Caco-2 (cell line): ENCODE results near the gene POMZP3. TPM values are rescaled to one million over a fixed set of nuclear protein-coding genes. Genes with fewer than 3 reads are reported as not detected.
A peak's percentile ranks its signal among the peaks of the same experiment; 100 is the strongest.
"Not testable (repeated sequence)": the region's sequence is repeated elsewhere in the genome, so short reads cannot be mapped to it uniquely, and the experiment has no call there.

Experiments
- BruUV-seq: library from RNA; stranded (reverse); fragments of 400-500 nt; replicated peaks from 2 replicates; lab custom pipeline; 2021; lab: Mats Ljungman, UMichigan
- CTCF ChIA-PET: fragments of 300-600 bp; sonication (Branson Sonifier 250); formaldehyde crosslinking; loops from one replicate; lab custom pipeline; 2022; ENCODE audit warnings: antibody characterized with exemption; lab: Charles Lee
- POLR2A ChIA-PET: fragments of 300-600 bp; sonication (Branson Sonifier 250); formaldehyde crosslinking; loops from one replicate; lab custom pipeline; 2022; ENCODE audit warnings: antibody characterized with exemption; lab: Charles Lee
- DNase-seq, 2 experiments: peaks; one replicate each; pipeline versions ENCODE4 v3.0.0 to v3.0.0-alpha.2; 2020 to 2022
- H3K27me3 ChIP-seq: replicated peaks from 2 replicates; pipeline ENCODE4 v1.6.0; 2011; ENCODE audit warnings: low read length; ENCODE audit not compliant: control insufficient read depth, insufficient read depth
- H3K36me3 ChIP-seq: 2 replicates; pipeline ENCODE4 v1.5.1; 2011; ENCODE audit warnings: low read length; ENCODE audit not compliant: control insufficient read depth, insufficient read depth
- H3K4me1 ChIP-seq: fragments of 250-450 bp; sonication (Bioruptor Pico); 2 replicates; pipeline ENCODE4 v1.5.1; 2020; ENCODE audit warnings: mild to moderate bottlenecking
- H3K4me3 ChIP-seq: 2 replicates; pipeline ENCODE4 v1.5.1; 2011; ENCODE audit warnings: low read depth, mild to moderate bottlenecking, control low read depth, low read length
- H3K9me3 ChIP-seq: fragments of 250-450 bp; sonication (Bioruptor Pico); 2 replicates; pipeline ENCODE4 v1.5.1; 2020; ENCODE audit warnings: mild to moderate bottlenecking, moderate library complexity
- H3K27ac Mint-ChIP-seq: one replicate; pipeline ENCODE4 v1.8.0; 2022; ENCODE audit warnings: mixed read lengths; ENCODE audit not compliant: unreplicated experiment
- H3K27me3 Mint-ChIP-seq: one replicate; pipeline ENCODE4 v1.8.0; 2022; ENCODE audit warnings: mixed read lengths; ENCODE audit not compliant: insufficient read depth, unreplicated experiment
- H3K36me3 Mint-ChIP-seq: one replicate; pipeline ENCODE4 v1.8.0; 2022; ENCODE audit warnings: mild to moderate bottlenecking, mixed read lengths; ENCODE audit not compliant: insufficient read depth, unreplicated experiment
- H3K4me1 Mint-ChIP-seq: one replicate; pipeline ENCODE4 v1.8.0; 2022; ENCODE audit warnings: low read depth, mixed read lengths; ENCODE audit not compliant: unreplicated experiment
- H3K4me3 Mint-ChIP-seq: one replicate; pipeline ENCODE4 v1.8.0; 2022; ENCODE audit warnings: mild to moderate bottlenecking, moderate library complexity, mixed read lengths; ENCODE audit not compliant: unreplicated experiment
- H3K9me3 Mint-ChIP-seq: one replicate; pipeline ENCODE4 v1.8.0; 2022; ENCODE audit warnings: mixed read lengths; ENCODE audit not compliant: unreplicated experiment
- CTCF ChIP-seq, 2 experiments: fragments of 200-600 bp in 1 of 2; IDR thresholded peaks; 1 replicate in 1 of 2; 2 replicates in 1 of 2; pipeline versions ENCODE4 v1.5.1 to v1.8.0; 2011 to 2022; ENCODE audit warnings: antibody characterized with exemption in 1 of 2, control low read depth in 1 of 2, inconsistent platforms in 1 of 2, low read depth in 1 of 2, low read length in 1 of 2, mild to moderate bottlenecking in 1 of 2, moderate library complexity in 1 of 2; ENCODE audit not compliant: insufficient read depth in 1 of 2, severe bottlenecking in 1 of 2, unreplicated experiment in 1 of 2
- intact Hi-C: fragments of 100-400 bp; cut with micrococcal nuclease; formaldehyde crosslinking; loops from one replicate; pipeline ENCODE4 v1.10.0; 2022; ENCODE audit not compliant: unreplicated experiment
- total RNA-seq: library from RNA; stranded (reverse); gene quantifications from 2 replicates; pipeline ENCODE4 v1.2.3, GENCODE V29; 2022

POMZP3 gene
- total RNA-seq, 1 experiment from 2014 or later, result 23.8 TPM

GRCh38 chr7:76656425-76656824, 29.3 kb upstream of the POMZP3 start:
- POLR2A ChIA-PET, H3K27me3 Mint-ChIP-seq, H3K27ac Mint-ChIP-seq: not testable (repeated sequence)

GRCh38 chr7:76642620-76643019, 15.5 kb upstream of the POMZP3 start:
- H3K36me3 Mint-ChIP-seq, intact Hi-C loops, BruUV-seq, H3K27me3 Mint-ChIP-seq, H3K4me3 Mint-ChIP-seq, POLR2A ChIA-PET, H3K9me3 Mint-ChIP-seq, H3K36me3 ChIP-seq, DNase-seq, H3K27ac Mint-ChIP-seq, H3K27me3 ChIP-seq, H3K4me1 ChIP-seq, H3K4me1 Mint-ChIP-seq, H3K9me3 ChIP-seq, CTCF ChIA-PET, H3K4me3 ChIP-seq: not testable (repeated sequence)

More at GRCh38 chr7:76656425-76656824, 29.3 kb upstream of the POMZP3 start:
- intact Hi-C loops, H3K9me3 ChIP-seq, H3K9me3 Mint-ChIP-seq, BruUV-seq, CTCF ChIA-PET, DNase-seq, H3K4me1 Mint-ChIP-seq, H3K4me3 ChIP-seq, H3K4me1 ChIP-seq, H3K27me3 ChIP-seq, H3K36me3 Mint-ChIP-seq, H3K36me3 ChIP-seq, H3K4me3 Mint-ChIP-seq: not testable (repeated sequence)
- peak in 1 of 2 experiments; percentile 1 for TF ChIP-seq CTCF (IDR thresholded peaks at IDR 0.05; ENCODE audit: insufficient read depth in 1 of 2, low read depth in 1 of 2, low read length in 1 of 2, severe bottlenecking in 1 of 2, unreplicated experiment in 1 of 2)

- H3K27me3 Mint-ChIP-seq, H3K27ac Mint-ChIP-seq, intact Hi-C loops, H3K36me3 Mint-ChIP-seq, H3K4me3 Mint-ChIP-seq, H3K36me3 ChIP-seq, H3K4me1 ChIP-seq, BruUV-seq, H3K4me1 Mint-ChIP-seq, POLR2A ChIA-PET, H3K9me3 Mint-ChIP-seq, CTCF ChIA-PET, H3K9me3 ChIP-seq, H3K4me3 ChIP-seq, H3K27me3 ChIP-seq: not testable (repeated sequence)
- peak in 1 of 2 experiments; percentile 39 for DNase-seq
- TF ChIP-seq CTCF (IDR thresholded peaks at IDR 0.05; ENCODE audit: insufficient read depth in 1 of 2, low read depth in 1 of 2, low read length in 1 of 2, severe bottlenecking in 1 of 2, unreplicated experiment in 1 of 2), result peak in 1 of 2 experiments; percentile 55
Observed at GRCh38 chr7:76637061-76637691, 10.1 kb upstream of the POMZP3 start.

- H3K36me3 ChIP-seq, H3K27me3 Mint-ChIP-seq, intact Hi-C loops, H3K4me1 Mint-ChIP-seq, H3K27me3 ChIP-seq, H3K9me3 ChIP-seq, POLR2A ChIA-PET, H3K4me1 ChIP-seq, BruUV-seq, CTCF ChIA-PET, H3K9me3 Mint-ChIP-seq: not testable (repeated sequence)
- Mint-ChIP-seq H3K36me3 (peaks cover 44% of the 10 kb centered on the region), H3K4me3 (peak overlapping the region; percentile 85), H3K27ac (peak overlapping the region; percentile 93)
- peak in 1 of 2 experiments; percentile 43 for DNase-seq
- peak overlapping the region; percentile 59 for H3K4me3 ChIP-seq
Observed at GRCh38 chr7:76626581-76626980, 498 bp downstream of the POMZP3 start.

- H3K4me1 Mint-ChIP-seq, H3K4me3 Mint-ChIP-seq, H3K4me3 ChIP-seq, H3K9me3 ChIP-seq, H3K27me3 ChIP-seq, DNase-seq, BruUV-seq, intact Hi-C loops, H3K27ac Mint-ChIP-seq, H3K36me3 ChIP-seq, POLR2A ChIA-PET, H3K9me3 Mint-ChIP-seq, CTCF ChIA-PET, H3K27me3 Mint-ChIP-seq, H3K4me1 ChIP-seq: not testable (repeated sequence)
- H3K36me3 Mint-ChIP-seq, result peaks cover 29% of the 10 kb centered on the region
Observed at GRCh38 chr7:76619439-76620190, 7.5 kb downstream of the POMZP3 start.
